Astrocyte (in vitro differentiated cells and primary cell): Measurements from ENCODE around the gene ACE2. TPM values are rescaled to one million over a fixed set of nuclear protein-coding genes. Genes with fewer than 3 reads are reported as not detected.

Experiments
- DNase-seq: peaks from one replicate; pipeline ENCODE4 v3.0.0-alpha.2; 2010; ENCODE audit warnings: low read depth
- FAIRE-seq: peaks from 2 replicates; lab custom pipeline; 2011; peaks lifted over from hg19 to GRCh38; lab: Jason Lieb, UNC
- H2AFZ ChIP-seq: 2 replicates; pipeline ENCODE4 v1.6.0; 2012; ENCODE audit warnings: low read depth, low read length, inconsistent platforms
- H3K27ac ChIP-seq: 2 replicates; pipeline ENCODE4 v1.5.1; 2011; ENCODE audit warnings: low read depth, low read length, inconsistent platforms
- H3K27me3 ChIP-seq: 2 replicates; pipeline ENCODE4 v1.6.0; 2011; ENCODE audit warnings: low read length, inconsistent platforms; ENCODE audit not compliant: insufficient read depth
- H3K36me3 ChIP-seq: 2 replicates; pipeline ENCODE4 v1.5.1; 2011; ENCODE audit warnings: low read length, inconsistent platforms; ENCODE audit not compliant: insufficient read depth
- H3K4me1 ChIP-seq: 2 replicates; pipeline ENCODE4 v1.5.1; 2011; ENCODE audit warnings: low read length, inconsistent platforms; ENCODE audit not compliant: insufficient read depth
- H3K4me2 ChIP-seq: 2 replicates; pipeline ENCODE4 v1.6.0; 2012; ENCODE audit warnings: low read length, inconsistent platforms
- H3K4me3 ChIP-seq: 2 replicates; pipeline ENCODE4 v1.5.1; 2011; ENCODE audit warnings: low read depth, mild to moderate bottlenecking, low read length, inconsistent platforms; ENCODE audit not compliant: insufficient read depth
- H3K79me2 ChIP-seq: 2 replicates; pipeline ENCODE4 v1.6.0; 2012; ENCODE audit warnings: mild to moderate bottlenecking, low read length, inconsistent platforms; ENCODE audit not compliant: insufficient read depth
- H3K9ac ChIP-seq: 2 replicates; pipeline ENCODE4 v1.6.0; 2012; ENCODE audit warnings: mild to moderate bottlenecking, low read length, inconsistent platforms
- H3K9me3 ChIP-seq: 2 replicates; pipeline ENCODE4 v1.5.1; 2012; ENCODE audit warnings: low read depth, mild to moderate bottlenecking, low read length, inconsistent platforms; ENCODE audit not compliant: insufficient read depth
- H4K20me1 ChIP-seq: 2 replicates; pipeline ENCODE4 v1.6.0; 2012; ENCODE audit warnings: low read length, inconsistent platforms; ENCODE audit not compliant: insufficient read depth
- H3K27ac Mint-ChIP-seq: one replicate; pipeline ENCODE4 v1.8.0; 2021; ENCODE audit warnings: mild to moderate bottlenecking, mixed read lengths; ENCODE audit not compliant: unreplicated experiment
- H3K27me3 Mint-ChIP-seq: one replicate; pipeline ENCODE4 v1.8.0; 2021; ENCODE audit warnings: low read depth, mixed read lengths; ENCODE audit not compliant: unreplicated experiment
- H3K36me3 Mint-ChIP-seq: one replicate; pipeline ENCODE4 v1.8.0; 2021; ENCODE audit warnings: low read depth, mixed read lengths; ENCODE audit not compliant: unreplicated experiment
- H3K4me1 Mint-ChIP-seq: one replicate; pipeline ENCODE4 v1.8.0; 2021; ENCODE audit warnings: low read depth, mixed read lengths; ENCODE audit not compliant: unreplicated experiment
- H3K4me3 Mint-ChIP-seq: one replicate; pipeline ENCODE4 v1.8.0; 2021; ENCODE audit warnings: mild to moderate bottlenecking, moderate library complexity, mixed read lengths; ENCODE audit not compliant: unreplicated experiment
- H3K9me3 Mint-ChIP-seq: one replicate; pipeline ENCODE4 v1.8.0; 2021; ENCODE audit warnings: mild to moderate bottlenecking, mixed read lengths; ENCODE audit not compliant: unreplicated experiment
- EZH2 ChIP-seq: IDR thresholded peaks from 2 replicates; pipeline ENCODE4 v1.6.1; 2012; ENCODE audit warnings: mild to moderate bottlenecking, low read length, inconsistent platforms; ENCODE audit not compliant: insufficient read depth
- total RNA-seq: library from RNA; stranded (reverse); gene quantifications from 2 replicates; pipeline ENCODE4 v1.2.1, GENCODE V29; 2021
- TF ChIP-seq, protein P1 (sequence below): IDR thresholded peaks from 2 replicates; pipeline ENCODE4 v1.5.1; 2011; ENCODE audit warnings: low read depth, mild to moderate bottlenecking, inconsistent platforms, low read length, moderate library complexity; ENCODE audit not compliant: insufficient read depth

ACE2 gene
- total RNA-seq, 1 donor from 2014 or later: not detected

DNA sequence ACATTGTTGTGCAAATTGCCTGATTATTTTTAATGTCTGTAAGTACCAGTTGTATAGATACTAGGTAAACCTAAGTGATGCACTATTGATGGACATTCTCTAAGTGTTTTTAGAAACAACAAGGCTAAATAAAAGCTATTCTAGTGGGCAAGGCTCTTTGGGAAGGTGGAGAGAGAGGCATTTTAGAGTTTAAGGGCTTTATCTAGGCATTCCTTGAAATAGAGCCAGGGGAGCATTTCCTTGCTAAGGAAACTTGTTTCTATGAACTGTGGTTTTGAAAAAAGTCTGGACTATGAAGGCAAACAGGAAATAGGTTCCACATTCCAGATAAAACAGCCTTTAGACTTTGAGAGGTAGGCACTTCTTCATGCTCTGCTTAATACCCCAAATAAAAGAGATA lies 76.3 kb downstream of the ACE2 start:
- Histone ChIP-seq H3K36me3 (no peaks in the 10 kb centered on the region), H3K9me3 (no peaks in the 10 kb centered on the region), H3K4me3 (no peak overlapping the region), H3K9ac (no peak overlapping the region), H3K79me2 (no peaks in the 10 kb centered on the region), H3K27ac (no peak overlapping the region), H4K20me1 (no peaks in the 10 kb centered on the region), H3K4me1 (no peaks in the 10 kb centered on the region), H3K4me2 (no peak overlapping the region), H3K27me3 (no peaks in the 10 kb centered on the region), H2AFZ (no peak overlapping the region)
- Mint-ChIP-seq H3K4me3 (no peak overlapping the region), H3K36me3 (no peaks in the 10 kb centered on the region), H3K27ac (no peak overlapping the region), H3K27me3 (no peaks in the 10 kb centered on the region), H3K4me1 (peaks cover 7% of the 10 kb centered on the region), H3K9me3 (no peaks in the 10 kb centered on the region)
- DNase-seq: peak; percentile 68
- TF ChIP-seq, protein P1, sequence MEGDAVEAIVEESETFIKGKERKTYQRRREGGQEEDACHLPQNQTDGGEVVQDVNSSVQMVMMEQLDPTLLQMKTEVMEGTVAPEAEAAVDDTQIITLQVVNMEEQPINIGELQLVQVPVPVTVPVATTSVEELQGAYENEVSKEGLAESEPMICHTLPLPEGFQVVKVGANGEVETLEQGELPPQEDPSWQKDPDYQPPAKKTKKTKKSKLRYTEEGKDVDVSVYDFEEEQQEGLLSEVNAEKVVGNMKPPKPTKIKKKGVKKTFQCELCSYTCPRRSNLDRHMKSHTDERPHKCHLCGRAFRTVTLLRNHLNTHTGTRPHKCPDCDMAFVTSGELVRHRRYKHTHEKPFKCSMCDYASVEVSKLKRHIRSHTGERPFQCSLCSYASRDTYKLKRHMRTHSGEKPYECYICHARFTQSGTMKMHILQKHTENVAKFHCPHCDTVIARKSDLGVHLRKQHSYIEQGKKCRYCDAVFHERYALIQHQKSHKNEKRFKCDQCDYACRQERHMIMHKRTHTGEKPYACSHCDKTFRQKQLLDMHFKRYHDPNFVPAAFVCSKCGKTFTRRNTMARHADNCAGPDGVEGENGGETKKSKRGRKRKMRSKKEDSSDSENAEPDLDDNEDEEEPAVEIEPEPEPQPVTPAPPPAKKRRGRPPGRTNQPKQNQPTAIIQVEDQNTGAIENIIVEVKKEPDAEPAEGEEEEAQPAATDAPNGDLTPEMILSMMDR: no peak
- no peak for TF ChIP-seq EZH2
- peak; percentile 62 for FAIRE-seq

DNA sequence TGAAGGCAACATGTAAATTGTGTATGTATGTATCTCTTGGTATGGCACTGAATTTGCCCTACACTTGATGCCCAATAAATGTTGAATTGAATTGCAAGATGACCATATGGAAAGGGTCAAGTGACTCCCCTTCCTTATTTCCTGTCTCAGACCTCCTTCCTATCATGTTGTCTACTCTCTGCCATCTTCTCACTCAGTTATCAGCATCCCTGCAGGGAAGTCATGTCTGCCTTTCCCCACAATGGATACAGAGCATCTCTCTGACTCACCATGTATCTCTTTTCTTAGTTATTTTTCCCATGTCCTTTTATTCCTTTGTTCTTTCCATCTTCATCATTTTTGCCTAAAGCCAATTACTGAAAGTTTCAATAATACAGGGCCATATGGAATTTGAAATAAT lies 77.7 kb downstream of the ACE2 start:
- FAIRE-seq (peak; percentile 50), DNase-seq (no peak)
- no peak overlapping the region for H3K4me3 Mint-ChIP-seq
- H3K4me1 Mint-ChIP-seq: peaks cover 3% of the 10 kb centered on the region
- H3K9ac ChIP-seq: no peak overlapping the region
- H3K9me3 Mint-ChIP-seq: no peaks in the 10 kb centered on the region
- H3K36me3 Mint-ChIP-seq: no peaks in the 10 kb centered on the region
- no peaks in the 10 kb centered on the region for H3K79me2 ChIP-seq
- H3K4me1 ChIP-seq: no peaks in the 10 kb centered on the region
- H3K4me3 ChIP-seq: no peak overlapping the region
- no peaks in the 10 kb centered on the region for H3K9me3 ChIP-seq
- no peak overlapping the region for H3K27ac ChIP-seq
- no peaks in the 10 kb centered on the region for H3K27me3 Mint-ChIP-seq
- H3K4me2 ChIP-seq: no peak overlapping the region
- no peaks in the 10 kb centered on the region for H3K27me3 ChIP-seq
- no peaks in the 10 kb centered on the region for H4K20me1 ChIP-seq
- H2AFZ ChIP-seq: no peak overlapping the region
- TF ChIP-seq, protein P1: no peak
- no peak for TF ChIP-seq EZH2
- H3K36me3 ChIP-seq: no peaks in the 10 kb centered on the region
- H3K27ac Mint-ChIP-seq: no peak overlapping the region

DNA sequence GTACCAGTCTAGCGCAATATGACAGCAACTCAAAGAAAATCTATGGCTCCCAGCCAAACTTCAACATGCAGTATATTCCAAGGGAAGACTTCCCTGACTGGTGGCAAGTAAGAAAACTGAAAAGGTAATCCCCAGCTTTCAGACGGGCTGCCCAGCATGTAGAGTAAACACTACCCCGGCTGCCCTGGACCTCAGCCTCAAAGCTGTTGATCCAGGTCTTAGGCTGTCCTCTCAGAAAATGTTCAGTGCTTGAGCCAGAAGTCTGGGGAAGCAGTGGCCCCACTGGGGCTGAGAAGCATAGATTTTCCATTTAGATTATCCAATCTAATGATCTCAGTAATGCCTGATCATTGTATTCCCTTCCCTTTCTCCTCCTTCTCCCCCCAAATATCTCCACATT lies 78.3 kb downstream of the ACE2 start:
- no peaks in the 10 kb centered on the region for H4K20me1 ChIP-seq
- no peak for FAIRE-seq
- no peaks in the 10 kb centered on the region for H3K27me3 ChIP-seq
- H3K4me2 ChIP-seq: no peak overlapping the region
- no peak for DNase-seq
- Mint-ChIP-seq H3K27ac (no peak overlapping the region), H3K9me3 (no peaks in the 10 kb centered on the region), H3K27me3 (no peaks in the 10 kb centered on the region), H3K36me3 (no peaks in the 10 kb centered on the region), H3K4me1 (peaks cover 3% of the 10 kb centered on the region), H3K4me3 (no peak overlapping the region)
- H3K36me3 ChIP-seq: no peaks in the 10 kb centered on the region
- H3K4me3 ChIP-seq: no peak overlapping the region
- H3K27ac ChIP-seq: no peak overlapping the region
- no peaks in the 10 kb centered on the region for H3K4me1 ChIP-seq
- H2AFZ ChIP-seq: no peak overlapping the region
- no peaks in the 10 kb centered on the region for H3K79me2 ChIP-seq
- TF ChIP-seq, protein P1: no peak
- no peak overlapping the region for H3K9ac ChIP-seq
- H3K9me3 ChIP-seq: no peaks in the 10 kb centered on the region
